ENCODE measurements around the gene AUNIP.

DNA sequence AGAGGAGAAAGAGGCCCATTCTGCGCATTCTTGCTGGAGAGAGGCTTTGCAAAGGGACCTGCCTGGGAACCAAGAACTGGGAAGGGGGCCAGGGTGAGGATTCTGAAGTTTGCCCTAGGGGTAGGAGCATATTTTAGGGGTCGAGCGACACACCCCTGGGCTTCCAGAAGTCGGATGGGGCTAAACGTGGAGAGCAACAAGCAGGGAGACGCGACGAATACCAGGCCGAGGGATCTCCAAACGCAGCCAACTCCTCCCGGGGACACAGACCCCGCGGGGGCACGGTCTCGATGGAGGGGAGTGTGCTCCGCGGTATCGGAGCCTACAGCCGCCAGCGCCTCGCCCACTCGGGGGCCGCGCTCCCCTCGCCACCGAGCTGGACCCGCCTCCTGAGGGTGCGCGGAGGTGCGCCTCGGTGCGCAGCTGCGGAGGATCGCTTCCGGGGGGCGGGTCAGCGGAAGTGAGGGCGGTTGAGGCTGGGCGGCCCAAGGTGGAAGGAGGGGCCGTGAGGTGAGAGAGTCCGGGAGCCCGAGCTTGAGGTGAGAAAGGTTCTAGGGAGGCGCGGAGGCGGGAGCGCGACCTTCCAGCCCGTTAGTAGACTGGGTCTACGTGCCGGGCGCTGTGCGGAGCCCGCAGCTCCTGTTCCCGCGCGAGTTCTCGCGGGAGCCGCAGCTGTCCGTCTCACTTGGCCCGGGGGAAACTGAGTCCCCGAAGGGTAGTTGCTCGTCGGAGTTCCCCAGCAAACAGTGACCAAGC lies 39.6 kb downstream of the AUNIP start, which contains the start of gene MTFR1L:
- TF ChIP-seq MAX (IDR thresholded peaks at IDR 0.05) (peak; percentile 45), RFX5 (IDR thresholded peaks at IDR 0.05) (no peak), CTCF (IDR thresholded peaks at IDR 0.05) (no peak), EHF (CRISPR knock-in tag; IDR thresholded peaks at IDR 0.05) (no peak), CBX2 (IDR thresholded peaks at IDR 0.05; ENCODE audit: borderline replicate concordance, low read depth) (no peak), EP300 (IDR thresholded peaks at IDR 0.05) (no peak)
- TF ChIP-seq, protein P1, sequence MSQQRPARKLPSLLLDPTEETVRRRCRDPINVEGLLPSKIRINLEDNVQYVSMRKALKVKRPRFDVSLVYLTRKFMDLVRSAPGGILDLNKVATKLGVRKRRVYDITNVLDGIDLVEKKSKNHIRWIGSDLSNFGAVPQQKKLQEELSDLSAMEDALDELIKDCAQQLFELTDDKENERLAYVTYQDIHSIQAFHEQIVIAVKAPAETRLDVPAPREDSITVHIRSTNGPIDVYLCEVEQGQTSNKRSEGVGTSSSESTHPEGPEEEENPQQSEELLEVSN (IDR thresholded peaks at IDR 0.05; ENCODE audit: borderline replicate concordance, low read depth) = no peak; the same call in 1 of the 2 replicates

All from A549 (cell line).